ENCODE measurements around the gene SCGN.

DNA sequence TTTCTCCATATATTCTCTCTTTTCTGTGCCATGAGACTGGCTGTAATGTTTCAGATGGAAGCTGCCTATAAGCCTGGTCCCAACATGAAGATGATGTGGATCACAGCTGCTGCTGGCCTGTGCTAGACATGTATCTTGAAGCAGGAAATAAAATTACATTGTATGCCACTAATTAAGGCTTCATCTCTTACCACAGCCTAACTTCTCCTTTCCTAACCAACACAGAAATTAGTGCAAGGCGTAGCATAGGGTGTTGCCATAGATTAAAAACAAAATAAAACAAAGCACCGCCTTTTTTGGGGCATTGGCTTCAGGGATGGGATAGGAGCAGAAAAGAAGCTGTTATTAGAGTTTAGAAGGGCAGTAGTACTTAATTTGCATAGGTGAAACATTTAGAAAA is 97.8 kb downstream of the SCGN start:
- TF ChIP-seq RNF2 (IDR thresholded peaks at IDR 0.05) (no peak), EP300 (IDR thresholded peaks at IDR 0.05; ENCODE audit: low read length) (no peak), TBP (optimal IDR thresholded peaks at IDR 0.05; ENCODE audit: low read depth, low read length) (no peak), MAFG (tag; conservative IDR thresholded peaks at IDR 0.05) (no peak), ZNF121 (CRISPR knock-in tag; conservative IDR thresholded peaks at IDR 0.05) (no peak), CHD2 (IDR thresholded peaks at IDR 0.05; ENCODE audit: low read depth, low read length) (no peak), ZKSCAN8 (CRISPR knock-in tag; IDR thresholded peaks at IDR 0.05) (no peak), ZNF592 (IDR thresholded peaks at IDR 0.05) (no peak), ZNF589 (CRISPR knock-in tag; IDR thresholded peaks at IDR 0.05; ENCODE audit: low read depth) (no peak), NONO (IDR thresholded peaks at IDR 0.05; ENCODE audit: low read depth in 2 of 2, low read length in 1 of 2) (no peak)
- TF ChIP-seq, protein P1, sequence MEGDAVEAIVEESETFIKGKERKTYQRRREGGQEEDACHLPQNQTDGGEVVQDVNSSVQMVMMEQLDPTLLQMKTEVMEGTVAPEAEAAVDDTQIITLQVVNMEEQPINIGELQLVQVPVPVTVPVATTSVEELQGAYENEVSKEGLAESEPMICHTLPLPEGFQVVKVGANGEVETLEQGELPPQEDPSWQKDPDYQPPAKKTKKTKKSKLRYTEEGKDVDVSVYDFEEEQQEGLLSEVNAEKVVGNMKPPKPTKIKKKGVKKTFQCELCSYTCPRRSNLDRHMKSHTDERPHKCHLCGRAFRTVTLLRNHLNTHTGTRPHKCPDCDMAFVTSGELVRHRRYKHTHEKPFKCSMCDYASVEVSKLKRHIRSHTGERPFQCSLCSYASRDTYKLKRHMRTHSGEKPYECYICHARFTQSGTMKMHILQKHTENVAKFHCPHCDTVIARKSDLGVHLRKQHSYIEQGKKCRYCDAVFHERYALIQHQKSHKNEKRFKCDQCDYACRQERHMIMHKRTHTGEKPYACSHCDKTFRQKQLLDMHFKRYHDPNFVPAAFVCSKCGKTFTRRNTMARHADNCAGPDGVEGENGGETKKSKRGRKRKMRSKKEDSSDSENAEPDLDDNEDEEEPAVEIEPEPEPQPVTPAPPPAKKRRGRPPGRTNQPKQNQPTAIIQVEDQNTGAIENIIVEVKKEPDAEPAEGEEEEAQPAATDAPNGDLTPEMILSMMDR (IDR thresholded peaks at IDR 0.05 in 2 of 3, conservative IDR thresholded peaks at IDR 0.05 in 1 of 3; ENCODE audit: insufficient read depth in 2 of 3, low read depth in 1 of 3, low read length in 3 of 3), result no peak

All from K562 (cell line).